Measurements from ENCODE around the gene AP4S1.

AP4S1 gene

GRCh38 chr14:31125231-31125630 is 99.8 kb downstream of the AP4S1 start:
- no peak overlapping the region for H3K4me3 ChIP-seq (ENCODE audit: low read depth in 1 of 2, low read length in 2 of 2)
- no peaks in the 10 kb centered on the region for H3K27me3 ChIP-seq (ENCODE audit: control insufficient read depth in 1 of 2, insufficient read depth in 2 of 2, low read length in 2 of 2)
- H3K36me3 ChIP-seq (ENCODE audit: insufficient read depth, low read length), result peaks cover 62% of the 10 kb centered on the region
- H3K9me3 ChIP-seq (ENCODE audit: low read length), result no peaks in the 10 kb centered on the region
- no peak overlapping the region for H3K9ac ChIP-seq (ENCODE audit: low read length)
- no peaks in the 10 kb centered on the region for H3K4me1 ChIP-seq (ENCODE audit: insufficient read depth, low read length)
- no peak overlapping the region for H3K27ac ChIP-seq (ENCODE audit: low read depth, low read length)

DNA sequence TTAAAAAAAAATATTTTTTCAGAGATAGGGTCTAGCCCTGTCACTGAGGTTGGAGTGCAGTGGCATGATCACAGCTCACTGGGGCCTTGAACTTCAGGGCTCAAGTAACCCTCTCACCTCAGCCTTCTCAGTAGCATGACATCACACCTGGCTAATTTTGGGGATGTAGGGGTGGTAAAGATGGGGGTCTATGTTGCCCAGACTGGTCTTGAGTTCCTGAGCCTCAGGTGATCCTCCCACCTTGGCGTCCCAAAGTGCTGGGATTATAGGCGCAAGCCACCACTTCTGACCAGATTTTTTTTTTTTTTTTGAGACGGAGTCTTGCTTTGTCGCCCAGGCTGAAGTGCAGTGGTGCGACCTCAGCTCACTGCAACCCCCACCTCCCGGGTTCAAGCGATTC is 101.2 kb downstream of the AP4S1 start:
- Histone ChIP-seq H3K36me3 (ENCODE audit: insufficient read depth, low read length) (peaks cover 49% of the 10 kb centered on the region), H3K4me1 (ENCODE audit: insufficient read depth, low read length) (no peaks in the 10 kb centered on the region), H3K27me3 (ENCODE audit: control insufficient read depth in 1 of 2, insufficient read depth in 2 of 2, low read length in 2 of 2) (no peaks in the 10 kb centered on the region), H3K27ac (ENCODE audit: low read depth, low read length) (no peak overlapping the region), H3K4me3 (ENCODE audit: low read depth in 1 of 2, low read length in 2 of 2) (no peak overlapping the region), H3K9ac (ENCODE audit: low read length) (no peak overlapping the region), H3K9me3 (ENCODE audit: low read length) (no peaks in the 10 kb centered on the region)

DNA sequence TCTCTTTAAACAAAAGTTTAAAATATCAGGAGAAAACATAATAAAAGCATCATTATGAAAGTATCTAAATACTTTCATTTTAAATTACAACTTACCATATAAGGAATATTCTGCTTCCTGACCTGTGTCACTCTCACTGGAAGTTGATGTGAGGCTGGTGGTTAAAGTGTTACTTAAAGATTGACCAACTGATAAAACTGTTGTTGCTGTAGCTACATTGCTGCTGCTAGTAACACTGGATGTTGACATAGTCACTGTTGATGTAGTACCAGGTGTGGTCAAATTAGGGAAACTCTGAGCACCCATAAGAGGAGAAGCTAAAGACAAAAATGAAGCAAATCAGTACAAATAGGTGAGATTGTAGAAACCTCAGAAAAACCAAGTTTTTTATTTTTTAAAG is 102.2 kb downstream of the AP4S1 start:
- H3K4me1 ChIP-seq (ENCODE audit: insufficient read depth, low read length), result no peaks in the 10 kb centered on the region
- no peak overlapping the region for H3K27ac ChIP-seq (ENCODE audit: low read depth, low read length)
- H3K9me3 ChIP-seq (ENCODE audit: low read length), result no peaks in the 10 kb centered on the region
- H3K9ac ChIP-seq (ENCODE audit: low read length), result no peak overlapping the region
- H3K27me3 ChIP-seq (ENCODE audit: control insufficient read depth in 1 of 2, insufficient read depth in 2 of 2, low read length in 2 of 2), result no peaks in the 10 kb centered on the region
- H3K4me3 ChIP-seq (ENCODE audit: low read depth in 1 of 2, low read length in 2 of 2), result no peak overlapping the region
- H3K36me3 ChIP-seq (ENCODE audit: insufficient read depth, low read length), result peaks cover 46% of the 10 kb centered on the region

GRCh38 chr14:31128601-31129526 is 103.4 kb downstream of the AP4S1 start:
- H3K27ac ChIP-seq (ENCODE audit: low read depth, low read length), result no peak overlapping the region
- no peaks in the 10 kb centered on the region for H3K9me3 ChIP-seq (ENCODE audit: low read length)
- peaks cover 43% of the 10 kb centered on the region for H3K36me3 ChIP-seq (ENCODE audit: insufficient read depth, low read length)
- no peaks in the 10 kb centered on the region for H3K4me1 ChIP-seq (ENCODE audit: insufficient read depth, low read length)
- H3K4me3 ChIP-seq (ENCODE audit: low read depth in 1 of 2, low read length in 2 of 2), result no peak overlapping the region
- H3K27me3 ChIP-seq (ENCODE audit: control insufficient read depth in 1 of 2, insufficient read depth in 2 of 2, low read length in 2 of 2), result no peaks in the 10 kb centered on the region
- no peak overlapping the region for H3K9ac ChIP-seq (ENCODE audit: low read length)

- Histone ChIP-seq H3K36me3 (ENCODE audit: insufficient read depth, low read length) (peaks cover 43% of the 10 kb centered on the region), H3K9me3 (ENCODE audit: low read length) (no peaks in the 10 kb centered on the region), H3K9ac (ENCODE audit: low read length) (no peak overlapping the region)
These were observed 107.7 kb downstream of the AP4S1 start for GRCh38 chr14:31133133-31133532.

GRCh38 chr14:31137214-31137889 is 111.9 kb downstream of the AP4S1 start:
- no peak overlapping the region for H3K27ac ChIP-seq (ENCODE audit: low read depth, low read length)
- peaks cover 46% of the 10 kb centered on the region for H3K36me3 ChIP-seq (ENCODE audit: insufficient read depth, low read length)
- H3K4me3 ChIP-seq (ENCODE audit: low read depth in 1 of 2, low read length in 2 of 2), result no peak overlapping the region
- no peaks in the 10 kb centered on the region for H3K4me1 ChIP-seq (ENCODE audit: insufficient read depth, low read length)
- no peaks in the 10 kb centered on the region for H3K27me3 ChIP-seq (ENCODE audit: control insufficient read depth in 1 of 2, insufficient read depth in 2 of 2, low read length in 2 of 2)
- no peak overlapping the region for H3K9ac ChIP-seq (ENCODE audit: low read length)
- H3K9me3 ChIP-seq (ENCODE audit: low read length), result no peaks in the 10 kb centered on the region

More at GRCh38 chr14:31133133-31133532, 107.7 kb downstream of the AP4S1 start:
- Histone ChIP-seq H3K27ac (ENCODE audit: low read depth, low read length) (no peak overlapping the region), H3K4me3 (ENCODE audit: low read depth in 1 of 2, low read length in 2 of 2) (no peak overlapping the region), H3K27me3 (ENCODE audit: control insufficient read depth in 1 of 2, insufficient read depth in 2 of 2, low read length in 2 of 2) (no peaks in the 10 kb centered on the region), H3K4me1 (ENCODE audit: insufficient read depth, low read length) (no peaks in the 10 kb centered on the region)

DNA sequence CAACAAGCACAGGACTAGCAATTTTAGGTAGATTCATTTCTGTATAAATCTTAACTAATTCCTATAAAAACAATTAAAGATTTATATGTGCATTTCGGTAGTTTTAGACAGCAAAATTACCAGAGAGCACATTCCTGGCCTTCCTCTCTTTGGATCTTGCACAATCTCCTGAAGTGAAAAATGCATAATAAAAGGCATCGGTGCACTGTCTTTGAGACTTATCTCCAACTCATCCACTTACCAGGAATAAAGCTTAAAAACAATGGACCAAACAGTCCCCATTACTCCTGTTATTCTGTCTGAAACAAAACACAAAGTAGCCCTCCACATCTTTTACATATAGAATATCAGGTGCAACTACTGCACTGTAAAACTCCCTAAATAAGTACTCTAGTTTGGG is 112.9 kb downstream of the AP4S1 start:
- Histone ChIP-seq H3K27me3 (ENCODE audit: control insufficient read depth in 1 of 2, insufficient read depth in 2 of 2, low read length in 2 of 2) (no peaks in the 10 kb centered on the region), H3K36me3 (ENCODE audit: insufficient read depth, low read length) (peaks cover 37% of the 10 kb centered on the region), H3K27ac (ENCODE audit: low read depth, low read length) (no peak overlapping the region), H3K4me3 (ENCODE audit: low read depth in 1 of 2, low read length in 2 of 2) (no peak overlapping the region), H3K9ac (ENCODE audit: low read length) (no peak overlapping the region), H3K4me1 (ENCODE audit: insufficient read depth, low read length) (no peaks in the 10 kb centered on the region), H3K9me3 (ENCODE audit: low read length) (no peaks in the 10 kb centered on the region)

DNA sequence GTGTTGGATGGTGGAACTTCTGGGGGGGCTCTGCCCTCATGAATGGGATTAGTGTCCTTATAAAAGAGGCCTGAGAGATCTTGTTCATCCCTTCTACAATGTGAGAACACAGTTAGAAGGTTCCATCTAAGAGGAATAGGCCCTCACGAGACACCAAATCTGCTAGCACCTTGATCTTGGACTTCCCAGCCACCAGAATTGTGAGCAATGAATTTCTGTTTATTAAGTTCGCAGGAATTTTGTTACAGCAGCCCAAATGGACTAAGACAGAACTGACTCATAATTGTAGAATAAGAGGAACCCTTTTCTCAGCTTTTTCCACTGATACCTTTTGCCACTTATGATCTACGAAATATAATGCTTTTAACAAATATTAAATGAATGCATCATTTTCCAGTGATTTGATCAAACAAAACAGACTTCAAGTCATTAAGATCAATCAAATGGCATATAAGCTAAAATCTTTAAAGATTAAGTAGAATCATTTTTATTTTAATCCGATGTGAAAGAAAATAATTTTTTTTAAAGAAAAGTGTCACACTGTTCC is 113.9 kb downstream of the AP4S1 start:
- Histone ChIP-seq H3K9ac (ENCODE audit: low read length) (no peak overlapping the region), H3K27me3 (ENCODE audit: control insufficient read depth in 1 of 2, insufficient read depth in 2 of 2, low read length in 2 of 2) (no peaks in the 10 kb centered on the region), H3K9me3 (ENCODE audit: low read length) (no peaks in the 10 kb centered on the region), H3K4me3 (ENCODE audit: low read depth in 1 of 2, low read length in 2 of 2) (no peak overlapping the region), H3K36me3 (ENCODE audit: insufficient read depth, low read length) (peaks cover 35% of the 10 kb centered on the region), H3K27ac (ENCODE audit: low read depth, low read length) (no peak overlapping the region), H3K4me1 (ENCODE audit: insufficient read depth, low read length) (no peaks in the 10 kb centered on the region)

DNA sequence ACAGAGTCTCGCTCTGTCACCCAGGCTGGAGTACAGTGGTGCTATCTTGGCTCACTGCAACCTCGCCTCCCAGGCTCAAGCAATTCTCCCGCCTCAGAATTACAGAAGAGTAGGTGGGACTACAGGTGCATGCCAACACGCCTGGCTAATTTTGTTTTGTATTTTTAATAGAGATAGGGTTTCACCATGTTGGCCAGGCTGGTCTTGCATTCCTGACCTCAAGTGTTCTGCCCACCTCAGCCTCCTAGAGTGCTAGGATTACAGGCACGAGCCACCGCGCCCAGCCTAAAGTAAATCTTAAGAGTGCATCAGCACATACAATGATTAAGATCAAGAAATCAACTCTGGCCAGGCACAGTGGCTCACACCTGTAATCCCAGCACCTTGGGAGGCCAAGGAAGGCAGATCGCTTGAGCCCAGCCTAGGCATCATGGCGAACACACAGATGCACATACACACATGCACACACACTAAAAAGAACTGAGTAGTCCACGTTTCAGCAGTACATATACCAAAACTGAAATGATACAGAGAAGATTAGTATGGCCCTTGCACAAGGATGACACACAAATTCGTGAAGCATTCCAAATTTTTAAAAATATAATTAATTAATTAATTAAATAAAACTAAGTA is 117.1 kb downstream of the AP4S1 start:
- H3K9me3 ChIP-seq (ENCODE audit: low read length), result no peaks in the 10 kb centered on the region
- H3K36me3 ChIP-seq (ENCODE audit: insufficient read depth, low read length), result peaks cover 39% of the 10 kb centered on the region
- no peaks in the 10 kb centered on the region for H3K4me1 ChIP-seq (ENCODE audit: insufficient read depth, low read length)
- H3K4me3 ChIP-seq (ENCODE audit: low read depth in 1 of 2, low read length in 2 of 2), result no peak overlapping the region
- H3K9ac ChIP-seq (ENCODE audit: low read length), result no peak overlapping the region
- no peak overlapping the region for H3K27ac ChIP-seq (ENCODE audit: low read depth, low read length)
- no peaks in the 10 kb centered on the region for H3K27me3 ChIP-seq (ENCODE audit: control insufficient read depth in 1 of 2, insufficient read depth in 2 of 2, low read length in 2 of 2)
